DOHH2 (cell line): ENCODE data around the gene KNDC1.

Experiments
- H3F3A ChIP-seq: fragments of 200-600 bp; sonication (generic), shearing (Covaris generic); 2 replicates; pipeline ENCODE4 v1.6.0; 2016; ENCODE audit warnings: antibody characterized with exemption, mild to moderate bottlenecking; ENCODE audit not compliant: control insufficient read depth, insufficient read depth
- H3K27ac ChIP-seq: fragments of 200-600 bp; sonication (generic); 2 replicates; pipeline ENCODE4 v1.5.1; 2014; ENCODE audit warnings: low read depth, mild to moderate bottlenecking, low read length, moderate library complexity
- H3K27me3 ChIP-seq: fragments of 200-600 bp; sonication (generic); 2 replicates; pipeline ENCODE4 v1.6.1; 2014; ENCODE audit warnings: mild to moderate bottlenecking, low read length, mixed read lengths; ENCODE audit not compliant: control insufficient read depth
- H3K36me3 ChIP-seq: fragments of 200-600 bp; sonication (generic); 2 replicates; pipeline ENCODE4 v1.6.1; 2014; ENCODE audit warnings: mild to moderate bottlenecking, low read length, moderate library complexity, mixed read lengths; ENCODE audit not compliant: control insufficient read depth
- H3K4me1 ChIP-seq: fragments of 200-600 bp; sonication (generic); 2 replicates; pipeline ENCODE4 v1.6.1; 2014; ENCODE audit warnings: mild to moderate bottlenecking, low read length, mixed read lengths; ENCODE audit not compliant: control insufficient read depth
- H3K4me2 ChIP-seq: fragments of 200-600 bp; sonication (generic); 2 replicates; pipeline ENCODE4 v1.6.0; 2014; ENCODE audit warnings: mild to moderate bottlenecking, low read length, moderate library complexity
- H3K4me3 ChIP-seq: fragments of 200-600 bp; sonication (generic); 2 replicates; pipeline ENCODE4 v1.5.1; 2014; ENCODE audit warnings: mild to moderate bottlenecking, low read length, mixed read lengths
- H3K79me2 ChIP-seq: fragments of 200-600 bp; sonication (generic); 2 replicates; pipeline ENCODE4 v1.6.1; 2014; ENCODE audit warnings: mild to moderate bottlenecking, low read length, mixed read lengths; ENCODE audit not compliant: control insufficient read depth
- H3K9me2 ChIP-seq: fragments of 200-600 bp; sonication (generic); replicated peaks from 2 replicates; pipeline ENCODE4 v1.6.1; 2014; ENCODE audit warnings: mild to moderate bottlenecking, low read length, mixed read lengths; ENCODE audit not compliant: control insufficient read depth
- H3K9me3 ChIP-seq: fragments of 200-600 bp; sonication (generic); 2 replicates; pipeline ENCODE4 v1.6.1; 2014; ENCODE audit warnings: antibody characterized with exemption, low read length, mixed read lengths; ENCODE audit not compliant: control insufficient read depth, insufficient read depth
- H4K20me1 ChIP-seq: fragments of 200-600 bp; sonication (generic); 2 replicates; pipeline ENCODE4 v1.6.0; 2014; ENCODE audit warnings: low read depth, mild to moderate bottlenecking, antibody characterized with exemption, low read length, moderate library complexity; ENCODE audit not compliant: control insufficient read depth, insufficient read depth
- EZH2phosphoT487 ChIP-seq: fragments of 200-600 bp; sonication (generic); IDR thresholded peaks from 2 replicates; pipeline ENCODE4 v1.6.1; 2017; ENCODE audit warnings: borderline replicate concordance, mild to moderate bottlenecking, antibody characterized with exemption, low read length, moderate library complexity, mixed read lengths
- TF ChIP-seq, protein P1 (sequence below): fragments of 200-600 bp; sonication (generic); IDR thresholded peaks from one replicate; pipeline ENCODE4 v1.5.1; 2014; ENCODE audit warnings: antibody characterized with exemption, mild to moderate bottlenecking, low read depth, low read length; ENCODE audit not compliant: poor library complexity, severe bottlenecking

KNDC1 gene

DNA sequence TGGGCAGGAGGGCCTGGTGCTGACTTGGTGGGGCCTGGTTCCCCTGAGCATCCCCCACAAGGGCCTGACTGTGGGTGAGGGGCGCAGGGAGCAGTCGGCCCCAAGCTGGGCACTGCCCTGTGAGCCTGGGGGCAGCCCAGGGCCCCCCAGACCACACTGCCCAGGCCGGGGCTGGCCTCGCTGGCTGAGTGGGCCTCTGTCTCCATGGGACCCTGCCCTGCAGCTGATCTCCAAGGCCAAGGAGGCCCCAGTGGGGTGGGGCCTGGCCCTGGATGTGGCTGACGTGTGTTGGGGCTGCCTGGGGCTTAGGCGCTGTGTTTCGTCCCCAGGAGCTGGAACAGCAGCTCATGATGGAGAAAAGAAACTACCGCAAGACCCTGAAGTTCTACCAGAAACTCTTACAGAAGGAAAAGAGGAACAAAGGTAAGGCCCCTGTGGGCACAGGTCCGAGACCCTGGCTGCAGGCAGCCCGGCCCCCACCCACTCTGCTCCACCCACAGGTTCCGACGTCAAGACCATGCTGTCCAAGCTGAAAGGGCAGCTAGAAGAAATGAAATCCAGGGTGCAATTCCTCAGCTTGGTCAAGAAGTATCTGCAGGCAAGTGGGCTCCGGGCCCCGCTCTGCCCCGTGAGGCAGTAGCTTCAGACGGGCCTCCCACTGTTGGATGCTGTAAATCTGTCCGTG, 46.5 kb downstream of the KNDC1 start:
- Histone ChIP-seq H3K27ac (no peak overlapping the region), H3K9me2 (no peaks in the 10 kb centered on the region), H3K4me3 (no peak overlapping the region), H3K27me3 (no peaks in the 10 kb centered on the region), H3K36me3 (no peaks in the 10 kb centered on the region), H3K9me3 (peaks cover 16% of the 10 kb centered on the region), H3F3A (no peaks in the 10 kb centered on the region), H3K4me2 (no peak overlapping the region), H3K79me2 (no peaks in the 10 kb centered on the region), H3K4me1 (no peaks in the 10 kb centered on the region), H4K20me1 (no peaks in the 10 kb centered on the region)
- TF ChIP-seq EZH2phosphoT487 = no peak
- TF ChIP-seq, protein P1, sequence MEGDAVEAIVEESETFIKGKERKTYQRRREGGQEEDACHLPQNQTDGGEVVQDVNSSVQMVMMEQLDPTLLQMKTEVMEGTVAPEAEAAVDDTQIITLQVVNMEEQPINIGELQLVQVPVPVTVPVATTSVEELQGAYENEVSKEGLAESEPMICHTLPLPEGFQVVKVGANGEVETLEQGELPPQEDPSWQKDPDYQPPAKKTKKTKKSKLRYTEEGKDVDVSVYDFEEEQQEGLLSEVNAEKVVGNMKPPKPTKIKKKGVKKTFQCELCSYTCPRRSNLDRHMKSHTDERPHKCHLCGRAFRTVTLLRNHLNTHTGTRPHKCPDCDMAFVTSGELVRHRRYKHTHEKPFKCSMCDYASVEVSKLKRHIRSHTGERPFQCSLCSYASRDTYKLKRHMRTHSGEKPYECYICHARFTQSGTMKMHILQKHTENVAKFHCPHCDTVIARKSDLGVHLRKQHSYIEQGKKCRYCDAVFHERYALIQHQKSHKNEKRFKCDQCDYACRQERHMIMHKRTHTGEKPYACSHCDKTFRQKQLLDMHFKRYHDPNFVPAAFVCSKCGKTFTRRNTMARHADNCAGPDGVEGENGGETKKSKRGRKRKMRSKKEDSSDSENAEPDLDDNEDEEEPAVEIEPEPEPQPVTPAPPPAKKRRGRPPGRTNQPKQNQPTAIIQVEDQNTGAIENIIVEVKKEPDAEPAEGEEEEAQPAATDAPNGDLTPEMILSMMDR = no peak

DNA sequence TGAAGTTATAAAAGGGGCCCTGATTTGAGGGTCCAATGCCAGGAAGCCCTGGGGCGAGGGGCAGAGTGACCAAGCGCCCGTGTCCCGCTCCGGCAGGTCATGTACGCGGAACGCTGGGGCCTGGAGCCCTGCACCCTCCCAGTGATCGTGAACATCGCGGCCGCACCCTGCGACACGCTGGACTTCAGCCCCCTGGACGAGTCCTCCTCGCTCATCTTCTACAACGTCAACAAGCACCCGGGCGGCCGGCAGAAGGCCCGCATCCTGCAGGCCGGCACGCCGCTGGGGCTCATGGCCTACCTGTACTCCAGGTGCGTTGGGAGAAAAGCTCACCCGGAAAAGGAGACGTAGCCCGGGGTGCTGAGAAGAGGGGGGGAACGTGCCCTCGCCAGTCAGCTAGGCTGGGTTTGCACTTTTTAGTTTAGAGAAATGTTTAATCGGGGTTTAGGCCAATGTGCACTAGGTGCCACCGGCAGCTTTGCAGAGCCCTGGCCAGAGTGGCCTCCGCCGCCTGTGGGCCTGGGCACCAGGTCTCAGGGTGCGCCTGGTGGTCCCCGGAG, 47.1 kb downstream of the KNDC1 start:
- Histone ChIP-seq H3K9me3 (peaks cover 20% of the 10 kb centered on the region), H3K27ac (no peak overlapping the region), H3F3A (no peaks in the 10 kb centered on the region), H3K4me2 (no peak overlapping the region), H3K4me1 (no peaks in the 10 kb centered on the region), H3K4me3 (no peak overlapping the region), H3K79me2 (no peaks in the 10 kb centered on the region), H3K9me2 (no peaks in the 10 kb centered on the region), H4K20me1 (no peaks in the 10 kb centered on the region), H3K27me3 (no peaks in the 10 kb centered on the region), H3K36me3 (no peaks in the 10 kb centered on the region)
- TF ChIP-seq, protein P1 = no peak
- TF ChIP-seq EZH2phosphoT487 = no peak

DNA sequence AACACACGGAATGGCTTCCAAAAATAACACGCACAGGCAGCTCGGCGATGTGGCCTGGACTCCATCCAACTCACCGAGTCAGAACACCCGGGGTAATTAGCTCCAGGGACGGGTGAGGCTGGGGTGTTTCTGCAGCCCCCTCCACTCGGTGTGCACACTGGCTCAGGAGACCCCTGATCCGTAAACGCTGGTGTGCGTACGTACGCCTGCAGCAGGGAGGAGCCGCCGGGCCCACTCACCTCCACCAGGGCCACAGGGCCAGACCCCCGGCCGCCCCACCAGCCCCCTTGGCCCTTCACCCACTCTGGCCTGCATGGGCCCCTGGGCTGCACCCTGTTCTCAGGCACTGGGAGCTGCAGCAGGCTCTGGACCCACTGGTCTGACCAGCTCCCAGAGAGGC, 47.6 kb downstream of the KNDC1 start:
- Histone ChIP-seq H4K20me1 (no peaks in the 10 kb centered on the region), H3K27ac (no peak overlapping the region), H3K27me3 (no peaks in the 10 kb centered on the region), H3F3A (no peaks in the 10 kb centered on the region), H3K79me2 (no peaks in the 10 kb centered on the region), H3K4me3 (no peak overlapping the region), H3K9me2 (no peaks in the 10 kb centered on the region), H3K36me3 (no peaks in the 10 kb centered on the region), H3K4me1 (no peaks in the 10 kb centered on the region), H3K9me3 (peaks cover 21% of the 10 kb centered on the region), H3K4me2 (no peak overlapping the region)
- TF ChIP-seq, protein P1 = no peak
- TF ChIP-seq EZH2phosphoT487 = no peak
